ENCODE measurements around the gene DMC1. TPM values are rescaled to one million over a fixed set of nuclear protein-coding genes. Genes with fewer than 3 reads are reported as not detected.

Gene DMC1
- total and polyA plus RNA-seq, 2 donors (not counting 1 experiment from before 2014, with no cell fraction given), result 0.54 to 4.0 TPM

DNA sequence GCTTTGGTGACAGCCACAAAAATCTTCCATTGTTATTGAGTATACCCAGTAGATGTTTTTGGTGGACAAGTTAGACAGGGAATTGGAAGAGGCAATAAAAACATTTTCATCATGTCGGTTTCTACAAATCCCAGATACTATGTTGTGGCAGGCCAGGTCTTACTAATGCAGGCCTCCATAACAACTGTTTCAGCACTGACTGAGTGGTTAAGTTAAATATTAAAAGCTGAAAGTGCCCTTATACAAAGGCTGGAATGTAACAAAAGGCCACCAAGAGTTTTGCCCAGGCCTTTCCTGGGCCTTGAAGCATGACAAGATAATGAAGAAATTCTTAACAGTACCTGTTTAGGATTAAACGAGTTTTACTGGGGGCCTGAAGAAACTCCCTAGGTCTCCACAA is 29.3 kb downstream of the DMC1 start:
- no peaks in the 10 kb centered on the region for H3K27me3 ChIP-seq (ENCODE audit: control insufficient read depth, insufficient read depth, low read length)
- H3K36me3 ChIP-seq (ENCODE audit: control insufficient read depth, insufficient read depth, low read length), result no peaks in the 10 kb centered on the region
- no peak overlapping the region for H3K4me3 ChIP-seq (replicated peaks in 1 of 4; ENCODE audit: control extremely low read depth in 1 of 4, insufficient read depth in 1 of 4, low read depth in 3 of 4, low read length in 4 of 4)
- H4K20me1 ChIP-seq (ENCODE audit: control insufficient read depth, extremely low read depth, insufficient read depth, low read length), result no peaks in the 10 kb centered on the region
- no peak for TF ChIP-seq EZH2 (IDR thresholded peaks at IDR 0.05; ENCODE audit: low read length, missing control alignments)
- TF ChIP-seq, protein P1, sequence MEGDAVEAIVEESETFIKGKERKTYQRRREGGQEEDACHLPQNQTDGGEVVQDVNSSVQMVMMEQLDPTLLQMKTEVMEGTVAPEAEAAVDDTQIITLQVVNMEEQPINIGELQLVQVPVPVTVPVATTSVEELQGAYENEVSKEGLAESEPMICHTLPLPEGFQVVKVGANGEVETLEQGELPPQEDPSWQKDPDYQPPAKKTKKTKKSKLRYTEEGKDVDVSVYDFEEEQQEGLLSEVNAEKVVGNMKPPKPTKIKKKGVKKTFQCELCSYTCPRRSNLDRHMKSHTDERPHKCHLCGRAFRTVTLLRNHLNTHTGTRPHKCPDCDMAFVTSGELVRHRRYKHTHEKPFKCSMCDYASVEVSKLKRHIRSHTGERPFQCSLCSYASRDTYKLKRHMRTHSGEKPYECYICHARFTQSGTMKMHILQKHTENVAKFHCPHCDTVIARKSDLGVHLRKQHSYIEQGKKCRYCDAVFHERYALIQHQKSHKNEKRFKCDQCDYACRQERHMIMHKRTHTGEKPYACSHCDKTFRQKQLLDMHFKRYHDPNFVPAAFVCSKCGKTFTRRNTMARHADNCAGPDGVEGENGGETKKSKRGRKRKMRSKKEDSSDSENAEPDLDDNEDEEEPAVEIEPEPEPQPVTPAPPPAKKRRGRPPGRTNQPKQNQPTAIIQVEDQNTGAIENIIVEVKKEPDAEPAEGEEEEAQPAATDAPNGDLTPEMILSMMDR (conservative IDR thresholded peaks at IDR 0.05 in 1 of 2, IDR thresholded peaks at IDR 0.05 in 1 of 2; ENCODE audit: low read depth in 1 of 2, low read length in 2 of 2), result no peak
- H3K9ac ChIP-seq (ENCODE audit: insufficient read depth, low read length), result no peak overlapping the region
- H3K4me2 ChIP-seq (ENCODE audit: extremely low read depth, insufficient read depth, low read length), result no peak overlapping the region
- H3K79me2 ChIP-seq (ENCODE audit: control insufficient read depth, insufficient read depth, low read length), result no peaks in the 10 kb centered on the region
- DNase-seq (ENCODE audit: low read depth in 2 of 2), result no peak
- no peaks in the 10 kb centered on the region for H3K9me3 ChIP-seq (ENCODE audit: control insufficient read depth, insufficient read depth, low read depth, low read length)
- H2AFZ ChIP-seq (ENCODE audit: low read length), result no peak overlapping the region
- H3K4me1 ChIP-seq (ENCODE audit: control insufficient read depth, extremely low read depth, insufficient read depth, low read length), result no peaks in the 10 kb centered on the region
- no peak overlapping the region for H3K27ac ChIP-seq (ENCODE audit: insufficient read depth, low read length)

DNA sequence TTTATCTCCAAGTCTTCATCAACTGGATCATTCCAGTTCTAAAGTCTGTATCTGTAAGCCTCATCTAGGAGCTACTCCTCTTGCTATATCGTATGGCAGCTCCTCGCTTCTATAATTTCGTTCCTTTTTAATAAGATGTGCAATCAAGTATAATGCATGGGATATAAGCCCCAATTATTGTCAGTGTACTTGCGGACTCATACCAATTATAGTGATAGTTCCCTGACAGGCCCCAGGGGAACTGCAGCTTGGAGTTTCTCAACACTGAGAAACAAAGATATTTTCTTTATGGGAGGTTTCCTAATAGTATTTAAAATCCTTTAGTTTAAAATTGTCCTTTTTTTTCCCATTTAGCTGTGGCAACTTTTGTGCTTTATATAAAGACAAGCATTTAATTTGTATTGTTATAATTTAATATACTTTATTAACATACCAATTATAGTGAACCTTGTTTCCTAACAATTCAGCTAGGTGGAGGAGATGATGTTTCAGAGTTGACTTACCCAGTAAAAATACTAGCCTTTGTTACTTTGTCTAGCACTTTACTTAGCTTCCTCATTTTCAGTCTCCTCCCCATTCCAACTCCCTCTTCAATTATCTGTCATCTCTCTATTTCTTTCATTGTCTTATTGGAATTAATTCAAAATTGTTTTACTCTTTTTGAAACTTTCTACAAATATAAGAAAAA is 38.6 kb downstream of the DMC1 start:
- Histone ChIP-seq H3K27ac (ENCODE audit: insufficient read depth, low read length) (no peak overlapping the region), H2AFZ (ENCODE audit: low read length) (no peak overlapping the region), H3K27me3 (ENCODE audit: control insufficient read depth, insufficient read depth, low read length) (no peaks in the 10 kb centered on the region), H3K9ac (ENCODE audit: insufficient read depth, low read length) (no peak overlapping the region), H4K20me1 (ENCODE audit: control insufficient read depth, extremely low read depth, insufficient read depth, low read length) (no peaks in the 10 kb centered on the region), H3K79me2 (ENCODE audit: control insufficient read depth, insufficient read depth, low read length) (no peaks in the 10 kb centered on the region), H3K9me3 (ENCODE audit: control insufficient read depth, insufficient read depth, low read depth, low read length) (no peaks in the 10 kb centered on the region), H3K4me2 (ENCODE audit: extremely low read depth, insufficient read depth, low read length) (no peak overlapping the region), H3K36me3 (ENCODE audit: control insufficient read depth, insufficient read depth, low read length) (no peaks in the 10 kb centered on the region), H3K4me1 (ENCODE audit: control insufficient read depth, extremely low read depth, insufficient read depth, low read length) (no peaks in the 10 kb centered on the region), H3K4me3 (replicated peaks in 1 of 4; ENCODE audit: control extremely low read depth in 1 of 4, insufficient read depth in 1 of 4, low read depth in 3 of 4, low read length in 4 of 4) (no peak overlapping the region)
- DNase-seq (ENCODE audit: low read depth in 2 of 2), result no peak
- TF ChIP-seq EZH2 (IDR thresholded peaks at IDR 0.05; ENCODE audit: low read length, missing control alignments), result no peak
- TF ChIP-seq, protein P1 (conservative IDR thresholded peaks at IDR 0.05 in 1 of 2, IDR thresholded peaks at IDR 0.05 in 1 of 2; ENCODE audit: low read depth in 1 of 2, low read length in 2 of 2), result no peak

DNA sequence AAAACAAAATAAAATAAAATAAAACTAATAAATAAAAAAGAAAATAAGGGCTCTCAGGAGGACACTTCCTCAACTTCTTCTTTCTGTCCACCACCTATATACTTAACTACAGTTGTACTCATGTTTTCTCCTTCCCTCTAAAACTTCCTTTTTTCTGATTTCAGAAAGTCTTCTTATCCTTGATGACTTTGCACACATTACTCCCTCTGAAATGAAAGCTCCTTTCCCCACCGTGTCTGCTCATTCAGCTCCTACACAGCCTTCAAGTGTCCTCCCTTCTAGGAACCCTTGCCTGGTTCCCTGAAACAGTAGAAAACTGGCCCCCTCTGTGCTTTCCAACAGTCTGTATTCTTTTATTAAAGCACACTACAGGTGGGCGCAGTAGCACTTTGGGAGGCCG is 45.6 kb downstream of the DMC1 start:
- TF ChIP-seq, protein P1 (conservative IDR thresholded peaks at IDR 0.05 in 1 of 2, IDR thresholded peaks at IDR 0.05 in 1 of 2; ENCODE audit: low read depth in 1 of 2, low read length in 2 of 2), result no peak
- TF ChIP-seq EZH2 (IDR thresholded peaks at IDR 0.05; ENCODE audit: low read length, missing control alignments), result no peak

More for the DNA sequence above, 45.6 kb downstream of the DMC1 start:
- Histone ChIP-seq H3K9me3 (ENCODE audit: control insufficient read depth, insufficient read depth, low read depth, low read length) (no peaks in the 10 kb centered on the region), H3K4me2 (ENCODE audit: extremely low read depth, insufficient read depth, low read length) (no peak overlapping the region), H3K4me1 (ENCODE audit: control insufficient read depth, extremely low read depth, insufficient read depth, low read length) (no peaks in the 10 kb centered on the region), H3K27me3 (ENCODE audit: control insufficient read depth, insufficient read depth, low read length) (no peaks in the 10 kb centered on the region), H3K27ac (ENCODE audit: insufficient read depth, low read length) (no peak overlapping the region), H2AFZ (ENCODE audit: low read length) (no peak overlapping the region), H3K79me2 (ENCODE audit: control insufficient read depth, insufficient read depth, low read length) (no peaks in the 10 kb centered on the region), H3K36me3 (ENCODE audit: control insufficient read depth, insufficient read depth, low read length) (no peaks in the 10 kb centered on the region), H3K9ac (ENCODE audit: insufficient read depth, low read length) (no peak overlapping the region), H3K4me3 (replicated peaks in 1 of 4; ENCODE audit: control extremely low read depth in 1 of 4, insufficient read depth in 1 of 4, low read depth in 3 of 4, low read length in 4 of 4) (no peak overlapping the region), H4K20me1 (ENCODE audit: control insufficient read depth, extremely low read depth, insufficient read depth, low read length) (no peaks in the 10 kb centered on the region)
- no peak for DNase-seq (ENCODE audit: low read depth in 2 of 2)
